IMR-90 (cell line): ENCODE results near the gene PDCD2.

ENCODE experiments used
- CEBPB ChIP-seq: IDR thresholded peaks from 2 replicates; pipeline ENCODE4 v1.6.1; 2012; ENCODE audit warnings: low read depth, low read length, improper control_type of control experiment
- CTCF ChIP-seq: conservative IDR thresholded peaks from 2 replicates; pipeline ENCODE4 v1.5.1; 2012; ENCODE audit warnings: mild to moderate bottlenecking, low read depth, low read length, improper control_type of control experiment
- POLR2A ChIP-seq: IDR thresholded peaks from 2 replicates; pipeline ENCODE4 v1.6.1; 2012; ENCODE audit warnings: mild to moderate bottlenecking, low read depth, low read length
- RAD21 ChIP-seq: IDR thresholded peaks from 2 replicates; pipeline ENCODE4 v1.6.1; 2012; ENCODE audit warnings: low read length, improper control_type of control experiment

GRCh38 chr6:170555305-170555704 is 29.1 kb downstream of the PDCD2 start:
- TF ChIP-seq POLR2A = no peak
- TF ChIP-seq CEBPB = no peak
- no peak for TF ChIP-seq CTCF
- TF ChIP-seq RAD21 = no peak
